Measurements from ENCODE around the gene EVA1B.

EVA1B gene

DNA sequence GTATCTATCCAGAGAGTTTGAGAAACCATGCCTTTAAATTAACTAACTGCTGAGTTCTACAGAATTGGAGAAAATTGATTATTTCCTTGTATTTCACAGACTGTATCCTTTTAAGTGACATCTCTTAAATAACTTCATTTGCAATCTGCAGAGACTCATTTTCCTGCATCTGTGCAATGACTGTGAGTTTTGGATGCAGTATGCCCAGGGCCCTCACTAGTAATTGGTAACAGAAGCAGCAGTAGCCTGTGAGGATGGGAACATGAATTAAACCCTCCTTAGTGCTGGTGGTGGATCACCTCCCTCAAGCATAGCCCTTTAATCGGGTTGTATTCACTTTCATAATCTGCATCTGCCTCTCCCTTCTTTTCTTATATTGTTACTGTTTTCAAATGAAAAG, 38.9 kb downstream of the EVA1B start:
- no peaks in the 10 kb centered on the region for H3K27me3 ChIP-seq (ENCODE audit: insufficient read depth, poor library complexity, severe bottlenecking)
- 0 out of 3 replicates have a peak, but pooled peaks have one; percentile 23 for ATAC-seq (ENCODE audit: low read depth)
- H3K4me3 ChIP-seq (ENCODE audit: severe bottlenecking) = no peak overlapping the region
- TF ChIP-seq, protein P1, sequence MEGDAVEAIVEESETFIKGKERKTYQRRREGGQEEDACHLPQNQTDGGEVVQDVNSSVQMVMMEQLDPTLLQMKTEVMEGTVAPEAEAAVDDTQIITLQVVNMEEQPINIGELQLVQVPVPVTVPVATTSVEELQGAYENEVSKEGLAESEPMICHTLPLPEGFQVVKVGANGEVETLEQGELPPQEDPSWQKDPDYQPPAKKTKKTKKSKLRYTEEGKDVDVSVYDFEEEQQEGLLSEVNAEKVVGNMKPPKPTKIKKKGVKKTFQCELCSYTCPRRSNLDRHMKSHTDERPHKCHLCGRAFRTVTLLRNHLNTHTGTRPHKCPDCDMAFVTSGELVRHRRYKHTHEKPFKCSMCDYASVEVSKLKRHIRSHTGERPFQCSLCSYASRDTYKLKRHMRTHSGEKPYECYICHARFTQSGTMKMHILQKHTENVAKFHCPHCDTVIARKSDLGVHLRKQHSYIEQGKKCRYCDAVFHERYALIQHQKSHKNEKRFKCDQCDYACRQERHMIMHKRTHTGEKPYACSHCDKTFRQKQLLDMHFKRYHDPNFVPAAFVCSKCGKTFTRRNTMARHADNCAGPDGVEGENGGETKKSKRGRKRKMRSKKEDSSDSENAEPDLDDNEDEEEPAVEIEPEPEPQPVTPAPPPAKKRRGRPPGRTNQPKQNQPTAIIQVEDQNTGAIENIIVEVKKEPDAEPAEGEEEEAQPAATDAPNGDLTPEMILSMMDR (IDR thresholded peaks at IDR 0.05; ENCODE audit: poor library complexity, severe bottlenecking) = no peak
- no peaks in the 10 kb centered on the region for H3K9me3 ChIP-seq (ENCODE audit: severe bottlenecking)
- peak overlapping the region; percentile 9 for H3K27ac ChIP-seq (ENCODE audit: poor library complexity, severe bottlenecking)
- H3K36me3 ChIP-seq (ENCODE audit: low read depth) = peaks cover 86% of the 10 kb centered on the region
- no peaks in the 10 kb centered on the region for H3K4me1 ChIP-seq (ENCODE audit: insufficient read depth, poor library complexity, severe bottlenecking)
- no peak for DNase-seq (ENCODE audit: low spot score)

DNA sequence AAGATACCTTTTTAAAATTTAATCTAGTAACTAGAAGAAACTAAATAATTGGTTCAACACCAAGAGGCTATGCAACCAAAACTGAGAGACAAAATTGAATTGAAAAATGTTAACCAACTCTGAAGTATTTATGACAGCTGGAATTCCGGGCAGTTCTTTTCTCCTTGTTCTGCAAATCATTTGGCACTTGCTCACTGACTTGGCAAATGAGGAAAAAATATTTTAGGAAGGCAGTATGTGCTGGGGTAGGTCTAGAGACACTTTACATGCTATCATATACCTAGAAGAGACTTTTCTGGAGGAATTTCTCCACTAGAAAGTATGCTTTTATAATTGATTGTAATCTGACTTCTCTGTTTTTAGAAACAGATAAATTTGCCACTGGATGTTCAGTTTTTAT, 39.4 kb downstream of the EVA1B start:
- DNase-seq (ENCODE audit: low spot score) = no peak
- TF ChIP-seq, protein P1 (IDR thresholded peaks at IDR 0.05; ENCODE audit: poor library complexity, severe bottlenecking) = no peak
- peak overlapping the region; percentile 9 for H3K27ac ChIP-seq (ENCODE audit: poor library complexity, severe bottlenecking)
- no peaks in the 10 kb centered on the region for H3K4me1 ChIP-seq (ENCODE audit: insufficient read depth, poor library complexity, severe bottlenecking)
- ATAC-seq (ENCODE audit: low read depth) = no peak
- no peak overlapping the region for H3K4me3 ChIP-seq (ENCODE audit: severe bottlenecking)
- H3K27me3 ChIP-seq (ENCODE audit: insufficient read depth, poor library complexity, severe bottlenecking) = no peaks in the 10 kb centered on the region
- H3K9me3 ChIP-seq (ENCODE audit: severe bottlenecking) = no peaks in the 10 kb centered on the region
- H3K36me3 ChIP-seq (ENCODE audit: low read depth) = peaks cover 85% of the 10 kb centered on the region

DNA sequence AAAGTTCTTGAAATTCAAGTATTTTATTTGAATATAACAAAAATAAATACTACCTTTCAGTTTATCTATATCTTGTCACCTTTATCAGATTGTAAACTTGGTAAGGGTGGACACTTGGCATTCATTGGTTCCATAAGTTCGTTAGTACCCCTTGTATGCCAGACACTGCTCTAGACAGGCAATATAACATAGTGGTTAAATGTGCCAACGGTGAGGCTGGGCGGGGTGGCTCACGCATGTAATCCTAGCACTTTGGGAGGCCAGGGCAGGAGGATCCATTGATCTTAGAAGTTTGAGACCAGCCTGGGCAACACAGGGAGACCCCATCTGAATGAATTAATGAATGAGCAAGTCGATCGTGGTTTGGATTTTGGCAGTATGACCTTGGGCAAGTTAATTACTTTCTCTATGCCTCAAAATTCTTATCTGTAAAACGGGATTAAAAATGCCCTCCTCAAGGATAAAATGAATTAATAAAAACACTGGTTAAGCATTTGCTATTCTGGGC, 43.6 kb downstream of the EVA1B start:
- no peak for ATAC-seq (ENCODE audit: low read depth)
- no peaks in the 10 kb centered on the region for H3K4me1 ChIP-seq (ENCODE audit: insufficient read depth, poor library complexity, severe bottlenecking)

DNA sequence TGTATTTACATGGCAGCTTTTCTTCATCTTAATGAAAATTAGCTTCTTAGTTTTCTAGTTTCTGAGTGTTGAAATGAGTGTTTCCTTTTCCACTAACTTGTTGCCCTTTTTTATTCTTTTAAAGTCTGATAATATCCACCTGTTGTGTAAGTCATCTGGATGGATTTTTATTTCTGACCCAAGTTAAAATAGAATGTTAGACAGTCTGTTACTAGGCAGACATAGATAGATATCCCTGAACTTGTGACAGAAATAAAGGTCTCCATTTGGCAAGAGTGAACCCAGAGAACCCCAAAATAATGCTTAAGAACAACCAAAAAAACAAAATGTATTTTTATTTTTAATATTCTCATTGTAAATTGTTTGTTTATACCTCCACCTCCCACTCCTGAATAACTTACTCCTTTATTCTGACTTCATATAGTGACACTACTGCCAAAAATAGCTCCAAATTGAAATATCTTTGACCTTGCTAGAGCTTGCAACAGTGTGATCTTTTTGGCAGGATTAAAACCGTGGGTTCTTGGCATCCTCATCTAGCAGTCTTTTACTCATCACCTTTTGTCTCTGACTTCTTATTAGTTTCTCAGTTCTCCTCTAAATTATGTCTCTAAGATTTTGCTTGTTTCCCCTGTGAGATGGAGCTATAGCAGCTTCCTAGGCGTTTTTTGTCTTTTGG, 44.2 kb downstream of the EVA1B start:
- no peaks in the 10 kb centered on the region for H3K27me3 ChIP-seq (ENCODE audit: insufficient read depth, poor library complexity, severe bottlenecking)
- DNase-seq (ENCODE audit: low spot score) (no peak), ATAC-seq (ENCODE audit: low read depth) (no peak)
- H3K36me3 ChIP-seq (ENCODE audit: low read depth) = peaks cover 46% of the 10 kb centered on the region
- TF ChIP-seq, protein P1 (IDR thresholded peaks at IDR 0.05; ENCODE audit: poor library complexity, severe bottlenecking) = no peak
- no peak overlapping the region for H3K27ac ChIP-seq (ENCODE audit: poor library complexity, severe bottlenecking)
- H3K4me1 ChIP-seq (ENCODE audit: insufficient read depth, poor library complexity, severe bottlenecking) = no peaks in the 10 kb centered on the region
- H3K9me3 ChIP-seq (ENCODE audit: severe bottlenecking) = no peaks in the 10 kb centered on the region
- H3K4me3 ChIP-seq (ENCODE audit: severe bottlenecking) = no peak overlapping the region

More for the DNA sequence above, 43.6 kb downstream of the EVA1B start:
- H3K4me3 ChIP-seq (ENCODE audit: severe bottlenecking) = no peak overlapping the region
- no peaks in the 10 kb centered on the region for H3K9me3 ChIP-seq (ENCODE audit: severe bottlenecking)
- no peak for DNase-seq (ENCODE audit: low spot score)
- H3K27me3 ChIP-seq (ENCODE audit: insufficient read depth, poor library complexity, severe bottlenecking) = no peaks in the 10 kb centered on the region
- H3K27ac ChIP-seq (ENCODE audit: poor library complexity, severe bottlenecking) = no peak overlapping the region
- TF ChIP-seq, protein P1 (IDR thresholded peaks at IDR 0.05; ENCODE audit: poor library complexity, severe bottlenecking) = no peak
- peaks cover 46% of the 10 kb centered on the region for H3K36me3 ChIP-seq (ENCODE audit: low read depth)

DNA sequence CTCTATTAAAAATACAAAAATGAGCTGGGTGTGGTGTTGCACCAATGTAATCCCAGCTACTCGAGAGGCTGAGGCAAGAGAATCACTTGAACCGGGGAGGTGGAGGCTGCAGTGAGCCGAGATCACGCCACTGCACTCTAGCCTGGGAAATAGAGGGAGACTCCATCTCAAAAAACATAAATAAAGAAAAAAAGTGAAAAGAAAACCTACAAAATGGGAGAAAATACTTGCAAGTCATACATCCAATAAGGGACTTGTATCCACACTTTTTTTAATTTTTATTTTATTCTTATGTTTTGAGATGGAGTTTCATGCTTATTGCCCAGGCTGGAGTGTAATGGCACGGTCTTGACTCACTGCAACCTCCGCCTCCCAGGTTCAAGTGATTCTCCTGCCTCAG, 46.8 kb downstream of the EVA1B start:
- ATAC-seq (ENCODE audit: low read depth) = no peak
- TF ChIP-seq, protein P1 (IDR thresholded peaks at IDR 0.05; ENCODE audit: poor library complexity, severe bottlenecking) = no peak
- DNase-seq (ENCODE audit: low spot score) = no peak
- Histone ChIP-seq H3K9me3 (ENCODE audit: severe bottlenecking) (no peaks in the 10 kb centered on the region), H3K36me3 (ENCODE audit: low read depth) (peaks cover 50% of the 10 kb centered on the region), H3K4me1 (ENCODE audit: insufficient read depth, poor library complexity, severe bottlenecking) (no peaks in the 10 kb centered on the region), H3K27ac (ENCODE audit: poor library complexity, severe bottlenecking) (no peak overlapping the region), H3K4me3 (ENCODE audit: severe bottlenecking) (no peak overlapping the region), H3K27me3 (ENCODE audit: insufficient read depth, poor library complexity, severe bottlenecking) (no peaks in the 10 kb centered on the region)
